ENCODE results near the gene GABARAP. TPM values are rescaled to one million over a fixed set of nuclear protein-coding genes. Genes with fewer than 3 reads are reported as not detected.

GABARAP gene
- total and polyA plus RNA-seq, 2 of the 8 experiments (the other 6 are each of a cell fraction or from before 2014, with no cell fraction given) = 252 to 581 TPM

DNA sequence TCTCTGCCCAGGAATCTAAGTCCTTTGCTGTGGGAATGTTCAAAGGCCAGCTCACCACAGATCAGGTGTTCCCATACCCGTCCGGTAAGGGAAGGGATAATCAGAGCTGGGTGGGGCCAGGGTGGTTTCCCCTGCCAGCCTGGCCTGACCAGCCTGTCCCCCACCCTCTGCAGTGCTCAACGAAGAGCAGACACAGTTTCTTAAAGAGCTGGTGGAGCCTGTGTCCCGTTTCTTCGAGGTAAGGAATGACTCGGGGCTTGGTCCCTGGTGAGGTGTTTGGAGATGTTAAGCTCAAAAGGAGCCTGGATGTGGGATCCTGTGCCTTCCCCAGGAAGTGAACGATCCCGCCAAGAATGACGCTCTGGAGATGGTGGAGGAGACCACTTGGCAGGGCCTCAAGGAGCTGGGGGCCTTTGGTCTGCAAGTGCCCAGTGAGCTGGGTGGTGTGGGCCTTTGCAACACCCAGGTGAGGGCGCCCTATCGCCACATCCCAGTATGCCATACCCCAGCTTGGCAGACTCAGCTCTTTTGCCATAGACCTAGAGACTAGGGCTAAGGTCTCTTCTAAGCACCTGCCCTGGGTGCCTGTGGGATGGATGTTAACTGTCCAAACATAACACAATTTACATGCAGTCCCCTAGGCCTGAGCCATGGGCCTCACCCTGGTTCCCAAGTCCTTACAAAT is 21.5 kb downstream of the GABARAP start (continued):
- TF ChIP-seq CTCF (IDR thresholded peaks at IDR 0.05; ENCODE audit: control extremely low read depth in 1 of 3, insufficient read depth in 1 of 3, low read depth in 1 of 3, low read length in 3 of 3) (peak; percentile 53 to 78 (median 77)), SIN3A (conservative IDR thresholded peaks at IDR 0.05 in 1 of 2, IDR thresholded peaks at IDR 0.05 in 1 of 2; ENCODE audit: low read depth in 1 of 2, low read length in 2 of 2) (peak in 1 of 2 experiments; percentile 30; a peak in 1 of 4 replicates), MAX (IDR thresholded peaks at IDR 0.05) (no peak)
